Common myeloid progenitor, CD34-positive (primary cell): ENCODE data around the gene BCL6.

ENCODE experiments used
- CTCF ChIA-PET: fragments of 350-600 bp; sonication (Branson Sonifier 250); formaldehyde crosslinking; loops from one replicate; lab custom pipeline; 2021; ENCODE audit warnings: antibody characterized with exemption; lab: Charles Lee
- POLR2A ChIA-PET: fragments of 350-600 bp; sonication (Branson Sonifier 250); formaldehyde crosslinking; loops from one replicate; lab custom pipeline; 2021; ENCODE audit warnings: antibody characterized with exemption; lab: Charles Lee
- DNase-seq, 3 donors: peaks; one replicate each; pipeline versions ENCODE4 v3.0.0 to v3.0.0-alpha.2; 2013
- H3K27ac ChIP-seq, 2 experiments: 1 replicate in 1 of 2; 2 replicates in 1 of 2; pipeline ENCODE4 v1.7.0; 2013; ENCODE audit warnings: inconsistent platforms in 2 of 2, low read length in 2 of 2, mild to moderate bottlenecking in 2 of 2, low read depth in 1 of 2, moderate library complexity in 1 of 2; ENCODE audit not compliant: severe bottlenecking in 2 of 2, insufficient read depth in 1 of 2, poor library complexity in 1 of 2
- H3K27me3 ChIP-seq, 5 experiments: replicated peaks in 2 of 5; 1 replicate in 3 of 5; 2 replicates in 2 of 5; pipeline versions ENCODE4 v1.6.1 to v1.7.0; 2013; ENCODE audit warnings: low read length in 4 of 5, mild to moderate bottlenecking in 2 of 5, moderate library complexity in 2 of 5, inconsistent platforms in 1 of 5; ENCODE audit not compliant: insufficient read depth in 5 of 5, control insufficient read depth in 4 of 5
- H3K36me3 ChIP-seq, 4 experiments: 1 replicate in 2 of 4; 2 replicates in 2 of 4; pipeline versions ENCODE4 v1.6.1 to v1.7.0; 2013; ENCODE audit warnings: low read length in 3 of 4, control low read depth in 1 of 4, mild to moderate bottlenecking in 1 of 4; ENCODE audit not compliant: control insufficient read depth in 4 of 4, insufficient read depth in 4 of 4
- H3K4me1 ChIP-seq, 4 experiments: 1 replicate in 3 of 4; 2 replicates in 1 of 4; pipeline versions ENCODE4 v1.6.1 to v1.7.1; 2013; ENCODE audit warnings: low read length in 3 of 4, mild to moderate bottlenecking in 3 of 4, control low read depth in 1 of 4, inconsistent platforms in 1 of 4, moderate library complexity in 1 of 4; ENCODE audit not compliant: control insufficient read depth in 4 of 4, insufficient read depth in 4 of 4; ENCODE audit errors: control extremely low read depth in 1 of 4
- H3K4me3 ChIP-seq, 7 experiments: 1 replicate in 4 of 7; 2 replicates in 3 of 7; pipeline versions ENCODE4 v1.5.1 to v1.7.0; 2013; ENCODE audit warnings: mild to moderate bottlenecking in 7 of 7, low read length in 6 of 7, moderate library complexity in 6 of 7, inconsistent platforms in 2 of 7, low read depth in 2 of 7, control low read depth in 1 of 7; ENCODE audit not compliant: insufficient read depth in 4 of 7, control insufficient read depth in 1 of 7; ENCODE audit errors: extremely low read depth in 1 of 7
- H3K9me3 ChIP-seq, 5 experiments: 1 replicate in 4 of 5; 2 replicates in 1 of 5; pipeline versions ENCODE4 v1.6.1 to v1.7.1; 2013; ENCODE audit warnings: low read length in 4 of 5, mild to moderate bottlenecking in 2 of 5, inconsistent platforms in 1 of 5, low read depth in 1 of 5, moderate library complexity in 1 of 5; ENCODE audit not compliant: control insufficient read depth in 4 of 5, insufficient read depth in 2 of 5; ENCODE audit errors: control extremely low read depth in 1 of 5
- WGBS: methylation state at CpG from one replicate; pipeline ENCODE4 v1.1.5; 2013; ENCODE audit not compliant: insufficient coverage; 5-methylcytosine and 5-hydroxymethylcytosine counted together

Gene BCL6

DNA sequence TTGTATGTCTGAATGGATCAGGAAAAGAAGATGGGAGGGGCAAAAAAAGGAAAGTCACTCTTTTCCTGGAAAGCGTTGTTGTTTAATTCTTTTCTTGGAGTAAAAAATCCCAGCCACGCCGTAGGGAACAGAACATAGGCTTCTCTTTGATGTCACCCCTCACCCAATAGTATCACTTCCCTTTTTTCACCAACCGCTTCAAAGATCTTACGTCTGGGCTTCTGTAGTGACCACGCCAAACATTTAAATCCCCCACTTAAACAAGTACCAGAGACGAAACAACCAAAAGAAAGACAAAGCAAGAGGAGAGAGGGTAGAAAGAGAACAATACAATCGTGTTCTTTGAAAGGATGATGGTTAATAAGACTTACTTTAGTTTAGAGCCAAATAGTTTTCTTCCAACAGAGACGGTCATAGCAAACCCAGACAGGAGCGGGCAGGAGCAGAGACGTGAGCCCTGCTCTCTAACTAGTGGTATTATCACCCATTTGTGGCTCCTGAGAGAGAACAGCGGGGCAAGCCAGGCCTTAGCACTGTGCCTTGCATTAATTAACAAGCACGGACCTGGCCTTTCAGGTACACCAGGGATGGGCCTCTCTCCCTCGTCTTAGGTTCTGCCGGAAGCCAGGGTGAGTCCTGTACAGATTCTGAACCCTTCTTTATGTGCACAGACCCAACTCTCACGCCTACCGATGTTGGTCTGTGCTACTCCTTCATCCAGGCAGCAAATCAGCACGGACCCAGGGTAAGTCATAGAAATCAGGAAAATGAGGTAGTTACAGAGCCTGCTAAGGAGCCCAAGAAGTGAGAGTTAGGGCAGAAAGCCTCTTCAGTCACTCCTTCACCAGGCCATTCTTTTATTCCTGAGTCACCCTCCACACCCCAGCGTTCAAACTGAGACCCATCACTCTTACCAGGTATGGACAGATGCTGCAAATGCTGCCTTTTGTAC lies 28.2 kb upstream of the BCL6 start:
- Histone ChIP-seq H3K36me3 (no peaks in the 10 kb centered on the region), H3K27me3 (no peaks in the 10 kb centered on the region), H3K4me1 (peaks cover 22 to 55% (median 23%) of the 10 kb centered on the region in 4 experiments), H3K9me3 (no peaks in the 10 kb centered on the region), H3K27ac (no peak overlapping the region), H3K4me3 (no peak overlapping the region)
- WGBS: 77% methylated on average over 11 of the region's 19 CpGs
- CTCF ChIA-PET: no interaction called here
- POLR2A ChIA-PET: no interaction called here
- DNase-seq: peak in 2 of 3 donors; percentile 66 to 75

DNA sequence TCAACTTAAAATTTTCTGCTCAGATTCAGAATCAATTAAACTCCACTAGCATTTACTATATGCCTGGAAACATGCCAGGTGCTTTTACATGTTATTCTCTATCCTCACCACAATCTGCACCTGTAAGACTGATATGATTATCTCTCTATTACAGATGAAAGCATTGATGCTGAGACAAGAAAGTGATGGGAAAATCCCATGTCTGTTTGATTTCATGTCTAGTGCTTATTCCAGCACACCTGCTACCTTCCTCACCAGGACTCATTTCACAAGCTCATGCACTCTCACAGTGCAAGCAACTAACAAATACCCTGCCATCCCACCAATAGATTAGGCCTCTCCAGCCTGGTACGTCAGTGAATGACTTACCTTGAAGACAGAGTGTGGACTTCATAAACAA lies 25.0 kb upstream of the BCL6 start:
- no peaks in the 10 kb centered on the region for H3K9me3 ChIP-seq
- ChIA-PET CTCF (no interaction called here), POLR2A (no interaction called here)
- H3K27me3 ChIP-seq: no peaks in the 10 kb centered on the region
- H3K36me3 ChIP-seq: no peaks in the 10 kb centered on the region
- H3K4me1 ChIP-seq: peaks cover 7 to 25% (median 9%) of the 10 kb centered on the region in 4 experiments
- H3K4me3 ChIP-seq: no peak overlapping the region
- no peak overlapping the region for H3K27ac ChIP-seq
- 100% methylated on average over 1 of the region's 1 CpG for WGBS
- DNase-seq: peak in 2 of 3 donors; percentile 35 to 45

DNA sequence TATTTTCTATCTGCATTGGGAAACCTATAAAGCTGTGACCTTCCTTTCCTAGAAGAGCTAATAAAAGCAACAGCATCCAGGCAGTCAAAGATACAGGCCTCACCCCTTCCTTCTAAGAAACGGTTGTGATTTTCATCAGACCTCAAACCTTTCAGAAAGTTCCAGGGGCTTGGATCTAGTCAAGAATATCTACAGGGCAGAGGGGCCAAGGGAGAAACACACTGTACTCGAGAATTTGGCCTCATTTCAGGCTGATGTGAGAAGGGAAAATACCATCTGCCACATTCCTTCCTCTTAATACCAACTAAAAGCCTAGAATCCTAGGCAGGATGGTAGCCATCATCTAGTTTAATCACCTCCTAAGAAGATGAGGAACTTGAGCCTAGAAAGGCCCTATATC lies 24.5 kb upstream of the BCL6 start:
- 36% methylated on average over 1 of the region's 2 CpGs for WGBS
- CTCF ChIA-PET: no interaction called here

DNA sequence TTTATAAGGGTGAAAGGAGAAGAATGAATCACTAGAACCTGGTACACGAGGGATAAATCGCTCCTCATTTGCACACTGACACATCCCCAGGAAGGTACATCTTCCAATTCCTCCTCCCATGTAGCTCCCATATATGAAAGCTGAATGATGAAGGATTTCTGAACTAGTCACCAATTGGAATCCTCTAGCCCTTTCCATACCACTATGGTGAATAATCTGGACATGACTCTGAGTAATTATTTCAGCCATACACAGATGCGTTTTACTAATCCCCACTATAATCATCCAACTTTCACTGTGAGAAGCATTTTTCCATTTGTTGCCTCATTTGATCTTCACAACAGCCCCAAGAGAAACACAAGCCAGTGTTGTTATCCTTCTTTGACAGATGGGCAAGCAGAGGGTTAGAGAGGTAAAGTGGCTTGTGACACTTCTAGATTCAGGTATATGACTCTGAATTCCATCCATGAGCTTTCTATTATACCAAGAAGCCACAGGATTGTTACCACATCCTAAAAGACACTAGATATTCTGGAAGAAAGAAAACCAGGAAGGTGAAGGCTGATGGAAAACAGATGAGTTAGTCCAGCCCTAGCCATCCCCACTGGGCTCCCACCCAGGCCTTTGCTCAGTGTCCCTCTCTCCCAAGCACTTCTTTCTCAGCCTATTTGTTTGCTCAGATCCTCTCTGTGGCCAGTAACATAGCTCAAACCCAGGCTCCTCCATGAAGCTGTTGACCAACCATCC lies 22.2 kb upstream of the BCL6 start:
- 100% methylated on average over 1 of the region's 3 CpGs for WGBS

More for the DNA sequence above, 24.5 kb upstream of the BCL6 start:
- Histone ChIP-seq H3K9me3 (no peaks in the 10 kb centered on the region), H3K4me1 (peaks cover 7 to 20% (median 9%) of the 10 kb centered on the region in 4 experiments), H3K27ac (no peak overlapping the region), H3K4me3 (no peak overlapping the region), H3K27me3 (no peaks in the 10 kb centered on the region), H3K36me3 (no peaks in the 10 kb centered on the region)
- POLR2A ChIA-PET: no interaction called here
- DNase-seq: peak in 1 of 3 donors; percentile 21

DNA sequence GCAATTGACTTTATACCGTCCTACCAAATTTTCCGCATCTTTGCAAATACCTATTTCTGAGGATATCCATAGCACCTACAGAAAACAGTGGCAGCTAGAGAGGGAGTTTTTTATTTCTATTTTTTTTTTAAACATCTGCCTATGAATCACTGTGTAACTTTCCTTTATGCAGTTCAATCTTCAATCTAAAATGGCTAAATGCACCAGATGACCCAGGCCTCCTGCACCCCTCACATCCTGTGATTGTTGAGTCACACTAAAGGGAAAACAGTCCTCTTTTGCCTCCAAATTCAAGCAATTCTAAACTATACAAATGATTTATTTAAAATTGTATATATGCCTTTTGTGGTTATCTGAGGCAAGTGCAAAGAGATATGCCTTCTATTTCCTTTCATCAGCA lies 20.1 kb upstream of the BCL6 start:
- no peaks in the 10 kb centered on the region for H3K9me3 ChIP-seq
- POLR2A ChIA-PET: no interaction called here
- no peak overlapping the region for H3K27ac ChIP-seq
- DNase-seq: peak in 1 of 3 donors; percentile 5
- no peaks in the 10 kb centered on the region for H3K27me3 ChIP-seq
- no peak overlapping the region for H3K4me3 ChIP-seq
- WGBS: no CpG with 5 or more reads among the region's 2 CpGs
- no peaks in the 10 kb centered on the region for H3K4me1 ChIP-seq
- CTCF ChIA-PET: no interaction called here
- no peaks in the 10 kb centered on the region for H3K36me3 ChIP-seq

More for the DNA sequence above, 22.2 kb upstream of the BCL6 start:
- Histone ChIP-seq H3K27me3 (no peaks in the 10 kb centered on the region), H3K4me3 (no peak overlapping the region), H3K4me1 (no peaks in the 10 kb centered on the region), H3K9me3 (no peaks in the 10 kb centered on the region), H3K27ac (no peak overlapping the region), H3K36me3 (no peaks in the 10 kb centered on the region)
- ChIA-PET POLR2A (no interaction called here), CTCF (interaction anchor here (1.3 kb wide), 1 partner anchor 19 kb away, joined by 4 read pairs; no protein-coding TSS in a partner anchor)
- DNase-seq: no peak

DNA sequence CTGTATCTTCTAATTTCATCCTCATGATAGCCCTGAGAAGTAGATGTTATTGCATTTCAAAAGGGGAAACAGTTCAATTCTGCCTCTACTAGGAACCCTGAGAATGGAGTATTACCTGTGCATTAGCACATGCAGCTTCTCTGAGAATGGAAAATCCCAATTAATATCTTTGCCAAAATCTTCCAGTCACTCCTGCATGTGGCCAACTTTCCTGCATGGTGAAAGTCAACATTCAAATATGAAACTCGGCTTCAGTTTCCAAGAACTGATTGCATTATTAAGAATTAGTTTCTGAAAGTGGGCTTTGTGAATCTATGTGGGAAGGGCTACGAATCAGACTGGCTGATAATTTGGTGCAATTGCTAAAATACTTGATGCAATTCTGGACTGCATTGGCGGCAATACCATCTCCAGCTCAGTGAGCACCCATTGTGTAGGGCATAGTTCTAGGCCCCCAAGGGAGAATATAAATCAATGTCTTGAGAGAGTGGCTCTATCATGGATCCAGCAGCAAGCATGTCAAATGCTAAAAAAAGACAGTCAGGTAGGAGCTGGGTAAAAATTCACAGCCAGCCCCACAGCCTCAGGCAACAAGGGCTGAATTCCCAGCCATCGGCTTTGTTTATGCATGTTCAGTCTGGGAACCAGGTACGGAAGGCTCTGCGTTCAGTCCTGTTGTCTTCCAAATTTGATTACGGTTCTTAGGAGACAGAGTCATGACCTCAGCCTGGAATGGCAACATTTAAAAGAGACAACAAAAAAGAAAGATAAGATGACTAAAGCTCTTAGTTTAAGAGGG lies 18.8 kb upstream of the BCL6 start:
- no peaks in the 10 kb centered on the region for H3K27me3 ChIP-seq
- no peaks in the 10 kb centered on the region for H3K36me3 ChIP-seq
- no peaks in the 10 kb centered on the region for H3K9me3 ChIP-seq
- no peak overlapping the region for H3K27ac ChIP-seq
- ChIA-PET POLR2A (no interaction called here), CTCF (interaction anchor here (0.7 to 1.7 kb wide), 2 partner anchors 15 to 141 kb away, joined by 3 read pairs; no protein-coding TSS in a partner anchor)
- 97% methylated on average over 7 of the region's 7 CpGs for WGBS
- no peak for DNase-seq
- H3K4me1 ChIP-seq: no peaks in the 10 kb centered on the region
- no peak overlapping the region for H3K4me3 ChIP-seq
